Choroid plexus epithelial cell (primary cell): ENCODE data around the gene UBR4.

Experiments
- DNase-seq: peaks from one replicate; pipeline ENCODE4 v3.0.0-alpha.2; 2010; ENCODE audit warnings: low read depth
- H3K4me3 ChIP-seq: 2 replicates; pipeline ENCODE4 v1.5.1; 2011; ENCODE audit warnings: low read depth, mild to moderate bottlenecking, control low read depth, low read length, moderate library complexity
- TF ChIP-seq, protein P1 (sequence below): conservative IDR thresholded peaks from 2 replicates; pipeline ENCODE4 v1.5.1; 2011; ENCODE audit warnings: low read depth, mild to moderate bottlenecking, control low read depth, inconsistent platforms, low read length, moderate library complexity

UBR4 gene

DNA sequence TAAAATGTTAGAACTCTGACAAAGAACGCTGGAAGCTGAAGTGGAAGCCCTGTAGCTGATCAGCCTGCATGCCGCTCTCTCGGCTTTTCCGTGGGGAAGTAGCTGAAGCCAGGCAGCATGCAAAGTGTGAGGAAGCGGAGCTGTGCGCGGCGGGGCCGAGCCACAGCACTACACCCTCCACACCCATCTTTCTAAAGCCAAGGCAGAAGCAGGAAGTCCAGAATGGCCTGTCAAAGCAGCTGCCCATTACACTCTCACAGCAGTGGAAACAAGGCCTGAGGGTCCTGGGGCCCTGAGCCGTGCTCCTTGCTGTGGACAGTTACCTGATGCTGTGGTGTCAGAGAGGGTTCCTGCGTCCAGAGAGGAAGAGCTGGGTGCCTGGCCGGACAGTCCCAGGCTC, 69.6 kb downstream of the UBR4 start:
- TF ChIP-seq, protein P1, sequence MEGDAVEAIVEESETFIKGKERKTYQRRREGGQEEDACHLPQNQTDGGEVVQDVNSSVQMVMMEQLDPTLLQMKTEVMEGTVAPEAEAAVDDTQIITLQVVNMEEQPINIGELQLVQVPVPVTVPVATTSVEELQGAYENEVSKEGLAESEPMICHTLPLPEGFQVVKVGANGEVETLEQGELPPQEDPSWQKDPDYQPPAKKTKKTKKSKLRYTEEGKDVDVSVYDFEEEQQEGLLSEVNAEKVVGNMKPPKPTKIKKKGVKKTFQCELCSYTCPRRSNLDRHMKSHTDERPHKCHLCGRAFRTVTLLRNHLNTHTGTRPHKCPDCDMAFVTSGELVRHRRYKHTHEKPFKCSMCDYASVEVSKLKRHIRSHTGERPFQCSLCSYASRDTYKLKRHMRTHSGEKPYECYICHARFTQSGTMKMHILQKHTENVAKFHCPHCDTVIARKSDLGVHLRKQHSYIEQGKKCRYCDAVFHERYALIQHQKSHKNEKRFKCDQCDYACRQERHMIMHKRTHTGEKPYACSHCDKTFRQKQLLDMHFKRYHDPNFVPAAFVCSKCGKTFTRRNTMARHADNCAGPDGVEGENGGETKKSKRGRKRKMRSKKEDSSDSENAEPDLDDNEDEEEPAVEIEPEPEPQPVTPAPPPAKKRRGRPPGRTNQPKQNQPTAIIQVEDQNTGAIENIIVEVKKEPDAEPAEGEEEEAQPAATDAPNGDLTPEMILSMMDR = no peak
- no peak overlapping the region for H3K4me3 ChIP-seq
- DNase-seq = no peak

DNA sequence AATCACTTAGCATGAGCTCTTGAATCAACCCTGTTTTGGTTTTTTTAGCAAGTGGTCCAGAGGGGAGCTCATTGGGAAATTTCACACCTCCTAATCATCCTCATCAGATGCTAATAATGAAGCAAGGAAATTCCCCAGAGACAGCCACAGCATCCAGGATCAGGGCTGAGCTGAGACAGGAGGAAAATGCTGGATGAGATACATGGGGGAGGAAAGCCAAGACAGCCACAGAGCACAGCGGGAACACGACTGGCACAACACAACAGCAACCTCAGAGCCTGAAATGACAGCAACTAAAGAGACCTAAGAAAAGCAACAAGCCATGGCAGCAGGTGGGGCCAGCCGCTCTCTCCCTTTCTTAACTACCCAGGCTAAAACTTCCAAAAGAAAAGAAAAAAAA, 70.4 kb downstream of the UBR4 start:
- no peak for DNase-seq
- TF ChIP-seq, protein P1 = no peak
- H3K4me3 ChIP-seq = no peak overlapping the region

DNA sequence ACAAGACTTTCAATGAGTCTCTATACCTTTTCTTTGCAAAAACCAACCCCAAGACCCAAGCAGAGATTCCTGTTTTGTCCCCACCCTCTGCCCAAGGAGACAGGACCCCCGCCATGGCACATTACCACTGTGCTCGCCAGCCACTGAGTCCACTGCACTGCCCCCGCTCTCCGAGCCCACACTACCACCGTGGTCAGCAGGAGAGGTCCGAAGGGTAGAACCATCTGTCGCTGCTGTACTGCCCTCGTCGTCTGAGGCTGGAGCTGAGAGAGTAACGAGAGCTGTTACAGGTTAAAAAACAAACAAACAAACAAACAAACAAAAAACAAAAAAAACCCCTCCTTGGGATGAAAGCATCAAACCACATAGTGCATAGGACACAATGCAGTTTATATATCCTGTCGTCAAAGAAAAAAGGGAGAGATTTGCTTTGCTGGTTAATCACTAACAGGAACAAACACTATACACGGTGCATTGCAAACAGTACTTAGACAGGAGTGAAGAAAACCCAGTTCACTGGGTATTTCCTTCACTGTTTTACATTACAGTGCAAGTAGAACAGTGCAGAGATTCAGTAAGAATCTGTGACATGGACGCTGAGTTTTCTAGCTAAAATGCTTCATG, 71.0 kb downstream of the UBR4 start:
- H3K4me3 ChIP-seq = no peak overlapping the region
- TF ChIP-seq, protein P1 = no peak
- DNase-seq = no peak

DNA sequence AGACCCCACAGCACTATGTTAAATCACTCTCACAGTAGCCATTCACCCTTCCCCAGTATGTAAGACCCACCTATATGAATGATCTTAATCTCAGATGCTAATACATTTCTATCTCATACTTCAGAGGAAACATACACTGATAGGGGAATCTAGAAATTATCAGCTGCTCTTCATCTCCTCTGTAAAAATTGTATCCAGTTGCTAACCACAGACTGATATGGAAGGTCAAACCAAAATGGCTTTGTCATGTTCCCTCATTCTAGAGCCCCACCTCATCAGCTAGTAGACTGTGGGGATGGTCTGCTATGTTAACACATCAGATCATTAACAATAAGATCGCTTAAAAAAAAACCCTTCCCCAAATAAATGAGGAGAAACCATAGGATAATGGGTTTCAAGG, 71.7 kb downstream of the UBR4 start:
- no peak for DNase-seq
- TF ChIP-seq, protein P1 = no peak
- no peak overlapping the region for H3K4me3 ChIP-seq

DNA sequence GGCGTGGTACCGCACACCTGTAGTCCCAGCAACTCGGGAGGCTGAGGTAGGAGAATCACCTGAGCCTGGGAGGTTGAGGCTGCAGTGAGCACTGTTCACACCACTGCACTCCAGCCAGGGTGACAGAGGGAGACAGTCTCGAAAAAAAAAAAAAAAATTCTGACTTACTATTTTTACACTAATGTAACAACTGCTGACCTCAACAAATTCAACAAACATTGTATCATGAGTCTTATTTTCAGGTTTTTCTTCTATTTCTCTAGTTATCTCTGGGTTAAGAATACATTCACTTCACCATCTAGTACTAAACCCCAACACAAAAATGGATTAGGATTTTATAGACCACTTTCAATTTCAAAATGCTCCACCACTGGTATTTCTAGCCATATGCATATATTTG, 72.9 kb downstream of the UBR4 start:
- no peak for DNase-seq
- TF ChIP-seq, protein P1 = no peak
- no peak overlapping the region for H3K4me3 ChIP-seq

DNA sequence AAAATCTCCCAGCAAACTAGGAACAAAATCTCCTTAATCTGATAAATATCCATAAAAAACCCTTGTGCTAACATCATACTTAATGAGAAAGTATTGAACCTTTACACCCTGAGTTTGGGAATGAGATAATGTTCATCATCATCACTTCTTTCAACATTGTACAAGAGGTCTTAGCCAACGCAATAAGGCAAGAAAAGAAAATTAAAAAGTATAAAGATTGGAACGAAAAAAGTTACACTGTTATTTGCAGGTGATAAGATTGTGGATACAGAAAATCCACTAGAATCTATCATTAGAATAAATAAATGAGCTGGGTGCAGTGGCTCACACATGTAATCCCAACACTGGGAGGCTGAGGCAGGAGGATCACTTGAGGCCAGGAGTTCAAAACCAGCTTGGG, 76.7 kb downstream of the UBR4 start:
- no peak for DNase-seq
- TF ChIP-seq, protein P1 = no peak
- H3K4me3 ChIP-seq = no peak overlapping the region

DNA sequence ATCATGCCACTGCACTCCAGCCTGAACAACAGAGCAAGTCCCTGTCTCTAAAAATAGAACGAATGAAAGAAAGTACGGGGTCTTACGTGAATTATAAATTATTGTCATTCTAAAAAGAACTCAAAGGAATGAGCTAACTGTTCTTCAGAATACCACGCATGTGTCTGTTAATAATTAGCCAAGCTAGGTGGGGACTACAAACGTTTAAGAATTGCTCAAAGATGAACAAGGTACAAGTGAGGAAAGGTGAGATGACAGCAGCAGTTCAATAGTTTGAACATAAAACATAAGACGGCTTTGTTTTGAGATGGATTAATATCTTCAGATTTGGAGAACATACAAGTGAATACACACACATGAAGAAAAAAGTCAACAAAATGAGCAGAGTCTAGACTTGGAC, 79.6 kb downstream of the UBR4 start:
- no peak for DNase-seq

More for the DNA sequence above, 79.6 kb downstream of the UBR4 start:
- H3K4me3 ChIP-seq = no peak overlapping the region
- TF ChIP-seq, protein P1 = no peak
